Psoas muscle (tissue), 8 donors: ENCODE data around the gene PTPN7. TPM values are rescaled to one million over a fixed set of nuclear protein-coding genes. Genes with fewer than 3 reads are reported as not detected.

Experiments used
- ATAC-seq, 4 donors: fragments of 200-7000 bp; cut with Tn5 transposase; one replicate each; pipeline ENCODE4 v1.9.1; 2020; ENCODE audit warnings: moderate library complexity in 3 of 4, mild to moderate bottlenecking in 2 of 4
- DNase-seq, 2 donors: peaks; one replicate each; pipeline ENCODE4 v3.0.0-alpha.2; 2020
- H3K27ac ChIP-seq: fragments of 200-600 bp; one replicate; pipeline ENCODE4 v1.8.0; 2022
- H3K27me3 ChIP-seq, 3 donors: fragments of 200-600 bp in 1 of 3; one replicate each; pipeline versions ENCODE4 v1.6.1 to v1.8.0; 2013 to 2022; ENCODE audit warnings: low read length in 2 of 3, mild to moderate bottlenecking in 2 of 3, moderate library complexity in 1 of 3; ENCODE audit not compliant: insufficient read depth in 3 of 3
- H3K36me3 ChIP-seq, 2 donors: fragments of 200-600 bp in 1 of 2; one replicate each; pipeline versions ENCODE4 v1.6.1 to v1.8.0; 2013 to 2022; ENCODE audit warnings: low read depth in 1 of 2, mild to moderate bottlenecking in 1 of 2, moderate library complexity in 1 of 2; ENCODE audit not compliant: insufficient read depth in 1 of 2
- H3K4me1 ChIP-seq: fragments of 200-600 bp; one replicate; pipeline ENCODE4 v1.8.0; 2022
- H3K4me3 ChIP-seq: fragments of 200-600 bp; one replicate; pipeline ENCODE4 v1.8.0; 2022; ENCODE audit warnings: mild to moderate bottlenecking
- H3K9me3 ChIP-seq: fragments of 200-600 bp; one replicate; pipeline ENCODE4 v1.8.0; 2022
- WGBS, 3 donors: extraction: QIAGEN DNeasy Blood & Tissue Kit; methylation state at CpG; one replicate each; pipeline versions ENCODE4 v1.1.6 to v1.1.7; 2013; 5-methylcytosine and 5-hydroxymethylcytosine counted together
- intact Hi-C, 2 donors: fragments of 100-400 bp; cut with DNase I; formaldehyde crosslinking; loops; one replicate each; pipeline versions ENCODE4 v1.11.0 to v1.14.2; 2022
- polyA plus RNA-seq, 3 donors: library from polyadenylated mRNA; stranded (reverse); fragments of 200-250 nt; gene quantifications; one replicate each; pipeline ENCODE4 v1.2.3, GENCODE V29; 2013
- total RNA-seq, 4 donors: library from RNA; stranded (reverse); fragmentation: NEBNext Ultra II Directional in 2 of 4; extraction: Animal tissue kit (Norgen Biotek cat#: 25700) in 2 of 4; gene quantifications; one replicate each; pipeline versions ENCODE4 v1.2.1 to v1.2.4, GENCODE V29; 2021 to 2023
- TF ChIP-seq, protein P1 (sequence below): fragments of 200-600 bp; IDR thresholded peaks from one replicate; pipeline ENCODE4 v1.8.0; 2022; ENCODE audit warnings: antibody characterized with exemption
- donor health status: healthy with polysubstance abuse.
- donor health status: DM: no; HTN: no; CAD: no; lungs with moderate emphysema.
- donor health status: Bipolar disorder and iron deficiency.
- donor health status: healthy.
- donor health status: DM: yes; HTN: yes; CAD: no.
- donor health status: DM: no; HTN: no; CAD: no.
- donor health status: DM: no; HTN: no; CAD: no.
- donor health status: DM: yes; HTN: yes; CAD: no.

PTPN7 gene
- total and polyA plus RNA-seq, 7 donors, result 0.10 to 1.0 (median 0.32) TPM

DNA sequence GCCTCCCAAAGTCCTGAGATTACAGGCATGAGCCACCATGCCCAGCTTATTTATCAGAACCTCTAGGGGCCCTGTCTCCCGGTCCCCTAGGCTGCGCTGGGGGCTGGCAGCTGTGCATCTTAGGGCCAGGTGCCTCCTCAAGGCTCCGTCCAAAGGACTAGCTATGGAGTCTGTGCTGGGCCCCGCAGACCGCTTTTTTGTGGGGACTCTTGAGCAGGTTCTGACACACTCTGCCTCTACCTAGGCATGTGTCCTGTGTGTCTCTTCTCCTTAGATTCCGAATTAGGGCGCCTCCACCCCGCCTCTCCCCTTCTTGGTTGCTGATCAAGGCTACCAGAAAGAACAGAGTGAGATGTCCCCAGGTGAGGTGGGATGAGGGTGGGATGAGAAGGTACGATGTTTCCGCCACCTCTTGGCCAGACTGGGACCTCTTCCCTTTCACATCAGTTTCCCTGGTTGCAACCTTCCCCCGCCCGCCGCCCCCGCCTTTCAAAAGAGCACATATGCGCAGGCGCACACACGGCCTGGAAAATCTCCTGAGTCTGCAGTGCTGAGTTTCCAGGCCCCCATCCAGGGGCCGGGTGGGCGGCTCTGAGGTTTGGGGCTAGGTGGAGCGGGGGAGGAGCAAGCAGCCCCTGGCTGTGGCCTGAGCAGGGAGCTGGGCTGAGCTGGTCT is 5.0 kb upstream of the PTPN7 start:
- H3K36me3 ChIP-seq, result no peaks in the 10 kb centered on the region
- TF ChIP-seq, protein P1, sequence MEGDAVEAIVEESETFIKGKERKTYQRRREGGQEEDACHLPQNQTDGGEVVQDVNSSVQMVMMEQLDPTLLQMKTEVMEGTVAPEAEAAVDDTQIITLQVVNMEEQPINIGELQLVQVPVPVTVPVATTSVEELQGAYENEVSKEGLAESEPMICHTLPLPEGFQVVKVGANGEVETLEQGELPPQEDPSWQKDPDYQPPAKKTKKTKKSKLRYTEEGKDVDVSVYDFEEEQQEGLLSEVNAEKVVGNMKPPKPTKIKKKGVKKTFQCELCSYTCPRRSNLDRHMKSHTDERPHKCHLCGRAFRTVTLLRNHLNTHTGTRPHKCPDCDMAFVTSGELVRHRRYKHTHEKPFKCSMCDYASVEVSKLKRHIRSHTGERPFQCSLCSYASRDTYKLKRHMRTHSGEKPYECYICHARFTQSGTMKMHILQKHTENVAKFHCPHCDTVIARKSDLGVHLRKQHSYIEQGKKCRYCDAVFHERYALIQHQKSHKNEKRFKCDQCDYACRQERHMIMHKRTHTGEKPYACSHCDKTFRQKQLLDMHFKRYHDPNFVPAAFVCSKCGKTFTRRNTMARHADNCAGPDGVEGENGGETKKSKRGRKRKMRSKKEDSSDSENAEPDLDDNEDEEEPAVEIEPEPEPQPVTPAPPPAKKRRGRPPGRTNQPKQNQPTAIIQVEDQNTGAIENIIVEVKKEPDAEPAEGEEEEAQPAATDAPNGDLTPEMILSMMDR, result no peak
- intact Hi-C loops, result no loop called here
- 86 to 92% (median 87%) methylated on average over 20 of the region's 20 CpGs for WGBS, 3 donors
- H3K9me3 ChIP-seq, result no peaks in the 10 kb centered on the region
- peaks cover 0 to 4% (median 0%) of the 10 kb centered on the region in 3 donors for H3K27me3 ChIP-seq
- no peak overlapping the region for H3K4me3 ChIP-seq
- DNase-seq (no peak), ATAC-seq (no peak)
- H3K27ac ChIP-seq, result no peak overlapping the region
- H3K4me1 ChIP-seq, result no peaks in the 10 kb centered on the region

DNA sequence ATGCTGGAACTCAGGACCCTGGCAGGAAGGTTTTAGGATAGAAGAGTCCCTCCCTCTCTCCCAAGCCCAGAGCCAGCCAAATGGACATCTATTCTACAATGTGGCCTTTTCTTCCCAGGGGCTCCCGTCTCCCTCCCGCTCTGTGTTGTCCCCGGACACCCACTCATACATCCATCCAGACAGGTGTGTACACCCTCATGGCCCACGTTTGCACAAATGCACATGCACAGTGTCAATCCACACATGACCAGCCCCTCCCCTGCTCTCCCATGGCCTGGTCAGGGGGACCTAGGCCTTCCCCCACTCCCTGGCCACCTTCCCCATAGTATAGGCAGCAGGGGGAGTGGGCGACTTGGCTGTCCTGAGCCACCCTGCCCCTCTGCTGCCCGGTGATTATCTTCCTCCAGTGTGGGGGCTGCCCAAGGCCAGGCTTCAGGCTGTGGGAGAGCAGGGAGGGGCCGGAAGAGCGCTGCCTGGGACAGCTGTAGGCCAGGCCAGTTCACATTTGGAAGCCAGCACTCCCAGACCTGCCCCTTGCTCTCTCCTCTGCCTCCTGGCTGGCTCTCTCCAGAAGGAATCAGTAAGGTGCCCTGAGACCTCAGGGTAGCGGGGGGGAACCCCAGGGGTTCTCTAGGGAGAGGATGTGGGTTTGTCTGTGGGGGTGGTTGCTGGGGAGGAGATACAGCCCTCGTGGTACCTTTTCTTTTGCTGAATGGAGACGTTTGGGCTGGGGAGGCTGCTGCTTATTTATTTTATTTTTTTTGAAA is 4.1 kb upstream of the PTPN7 start:
- Histone ChIP-seq H3K4me1 (no peaks in the 10 kb centered on the region), H3K9me3 (no peaks in the 10 kb centered on the region), H3K4me3 (no peak overlapping the region), H3K27me3 (peaks cover 0 to 4% (median 0%) of the 10 kb centered on the region in 3 donors), H3K36me3 (no peaks in the 10 kb centered on the region), H3K27ac (no peak overlapping the region)
- TF ChIP-seq, protein P1, result no peak
- intact Hi-C loops, result no loop called here
- DNase-seq (no peak), ATAC-seq (no peak)
- WGBS, 3 donors, result 70 to 83% (median 74%) methylated on average over 10 to 11 of the region's 11 CpGs

DNA sequence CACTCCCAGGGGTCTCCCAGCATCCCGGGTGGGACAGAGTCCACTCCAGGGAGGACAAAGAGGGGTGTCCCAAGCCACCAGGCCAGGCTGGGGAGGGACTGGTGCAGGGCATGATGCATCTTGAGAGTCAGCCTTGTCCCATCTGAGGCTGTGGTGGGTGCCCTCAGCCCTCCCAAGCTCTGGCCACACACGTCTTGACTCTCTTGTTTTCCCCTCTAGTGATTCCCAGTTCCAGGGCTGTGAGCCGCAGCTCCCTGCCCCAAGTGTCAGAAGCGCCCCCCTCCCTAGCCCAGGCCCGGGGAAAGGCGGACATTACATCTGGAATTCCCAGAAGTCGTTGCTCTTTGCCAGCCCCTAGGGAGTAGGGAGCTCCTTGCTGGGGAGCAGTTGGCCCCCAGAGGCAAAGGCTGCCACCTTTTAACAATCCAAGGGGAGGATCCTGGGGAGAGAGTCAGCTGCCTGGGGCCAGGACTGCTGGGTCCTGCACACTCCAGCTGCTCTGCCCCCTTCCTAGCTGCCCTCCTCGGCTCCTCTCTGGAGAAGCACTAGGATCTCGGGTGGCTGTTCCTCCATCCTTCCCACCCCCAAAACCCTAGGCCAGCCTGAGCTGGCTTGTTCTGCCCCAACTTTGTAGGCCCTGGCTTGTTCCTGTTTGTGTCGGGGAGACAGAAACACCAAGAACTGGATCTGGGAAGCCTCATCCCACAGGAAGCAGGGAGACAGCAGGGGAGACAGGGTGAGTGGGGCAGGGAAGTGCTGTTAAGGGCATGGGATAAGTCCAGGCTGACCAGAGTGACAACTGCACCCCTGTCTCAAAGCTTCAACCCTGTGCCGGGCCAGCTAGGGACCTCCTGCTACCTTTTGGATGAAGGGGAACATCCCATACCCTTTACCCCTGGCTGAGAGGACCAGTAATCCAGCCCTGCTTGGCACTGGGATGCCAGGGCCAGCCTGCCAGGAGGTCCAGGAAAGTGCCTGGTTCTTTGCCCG is 3.2 kb upstream of the PTPN7 start:
- intact Hi-C loops, result no loop called here
- H3K4me1 ChIP-seq, result no peaks in the 10 kb centered on the region

More for the DNA sequence above, 3.2 kb upstream of the PTPN7 start:
- no peak for DNase-seq
- peak in 1 of 4 donors; percentile 8 for ATAC-seq
- Histone ChIP-seq H3K36me3 (no peaks in the 10 kb centered on the region), H3K27me3 (peaks cover 0 to 2% (median 0%) of the 10 kb centered on the region in 3 donors), H3K27ac (no peak overlapping the region), H3K9me3 (no peaks in the 10 kb centered on the region), H3K4me3 (no peak overlapping the region)
- 71 to 78% (median 71%) methylated on average over 11 to 12 of the region's 12 CpGs for WGBS, 3 donors
- TF ChIP-seq, protein P1, result no peak
